HG02642 (cell line): Measurements from ENCODE around the gene NFASC.

Experiments
- ATAC-seq: cut with Tn5 transposase; IDR thresholded peaks from one replicate; pipeline ENCODE4 v1.9.1; 2021; ENCODE audit warnings: mild to moderate bottlenecking; ENCODE audit not compliant: unreplicated experiment, poor library complexity

Gene NFASC

DNA sequence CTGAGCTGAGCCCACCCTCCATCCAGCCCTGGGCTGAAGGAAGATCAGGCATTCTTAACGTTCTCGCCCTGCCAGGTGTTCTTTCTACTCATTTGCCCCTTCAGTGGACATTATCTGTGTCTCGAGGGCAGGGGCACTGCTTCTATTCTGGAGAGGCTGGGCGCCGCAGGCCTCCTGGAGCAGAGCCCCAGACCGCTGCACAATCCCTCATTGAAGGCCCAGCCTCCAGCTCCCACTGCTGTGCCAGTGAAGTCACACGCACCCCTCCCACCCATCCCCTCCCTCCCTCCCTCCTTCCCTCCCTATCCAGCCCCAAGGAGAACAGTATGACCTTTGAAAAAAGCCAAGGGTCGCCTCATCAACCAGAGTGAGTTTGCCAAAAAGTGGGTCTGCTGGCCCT, 76.7 kb downstream of the NFASC start:
- ATAC-seq, result no peak

DNA sequence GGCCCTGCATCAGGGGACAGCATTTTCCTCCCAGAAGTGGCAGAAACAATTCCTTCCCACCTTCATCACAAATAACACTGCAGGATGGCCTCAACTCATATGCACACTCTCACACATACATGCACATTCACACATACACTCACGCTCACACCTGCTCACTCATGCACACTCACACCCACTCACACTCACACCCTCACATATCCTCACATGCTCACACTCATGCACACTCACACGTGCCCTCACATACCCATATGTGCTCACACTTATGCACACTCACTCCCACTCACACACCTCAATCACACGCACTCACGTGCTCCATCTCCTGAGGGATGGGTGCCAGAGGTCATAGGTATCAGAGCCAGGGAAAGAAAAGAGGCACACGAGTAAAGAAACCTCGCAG, 77.1 kb downstream of the NFASC start:
- ATAC-seq, result no peak

DNA sequence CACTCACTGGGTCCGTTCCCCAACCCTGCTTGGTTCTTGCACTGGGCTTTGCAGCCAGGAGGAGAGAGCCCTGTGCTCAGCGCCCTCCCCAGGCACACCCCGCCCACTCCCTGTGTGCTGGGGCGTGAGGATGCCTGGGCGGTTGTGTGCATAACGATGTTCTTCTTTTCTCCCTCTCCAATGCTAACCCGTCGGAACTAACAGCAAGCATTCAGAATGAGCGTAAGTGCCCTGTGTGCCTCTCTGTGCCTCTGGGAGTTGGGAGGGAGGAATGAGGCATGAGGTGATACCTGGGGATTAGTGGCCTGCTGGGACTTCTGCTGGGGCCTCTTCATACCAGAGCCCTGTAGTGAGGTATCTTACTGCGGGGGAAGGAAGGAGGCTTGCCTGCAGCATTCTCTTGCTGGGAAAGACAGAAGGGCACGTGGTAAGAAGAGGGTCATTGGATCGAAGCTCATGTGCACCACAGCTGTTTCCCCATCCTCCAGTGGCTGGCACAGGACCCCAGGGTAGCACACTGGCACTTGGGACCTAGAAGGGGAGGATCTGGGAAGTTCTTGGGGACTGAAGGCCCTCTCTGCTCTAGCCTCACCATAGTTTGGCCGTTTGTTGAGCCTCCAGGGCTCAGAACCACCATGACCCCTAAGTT, 79.8 kb downstream of the NFASC start:
- no peak for ATAC-seq

DNA sequence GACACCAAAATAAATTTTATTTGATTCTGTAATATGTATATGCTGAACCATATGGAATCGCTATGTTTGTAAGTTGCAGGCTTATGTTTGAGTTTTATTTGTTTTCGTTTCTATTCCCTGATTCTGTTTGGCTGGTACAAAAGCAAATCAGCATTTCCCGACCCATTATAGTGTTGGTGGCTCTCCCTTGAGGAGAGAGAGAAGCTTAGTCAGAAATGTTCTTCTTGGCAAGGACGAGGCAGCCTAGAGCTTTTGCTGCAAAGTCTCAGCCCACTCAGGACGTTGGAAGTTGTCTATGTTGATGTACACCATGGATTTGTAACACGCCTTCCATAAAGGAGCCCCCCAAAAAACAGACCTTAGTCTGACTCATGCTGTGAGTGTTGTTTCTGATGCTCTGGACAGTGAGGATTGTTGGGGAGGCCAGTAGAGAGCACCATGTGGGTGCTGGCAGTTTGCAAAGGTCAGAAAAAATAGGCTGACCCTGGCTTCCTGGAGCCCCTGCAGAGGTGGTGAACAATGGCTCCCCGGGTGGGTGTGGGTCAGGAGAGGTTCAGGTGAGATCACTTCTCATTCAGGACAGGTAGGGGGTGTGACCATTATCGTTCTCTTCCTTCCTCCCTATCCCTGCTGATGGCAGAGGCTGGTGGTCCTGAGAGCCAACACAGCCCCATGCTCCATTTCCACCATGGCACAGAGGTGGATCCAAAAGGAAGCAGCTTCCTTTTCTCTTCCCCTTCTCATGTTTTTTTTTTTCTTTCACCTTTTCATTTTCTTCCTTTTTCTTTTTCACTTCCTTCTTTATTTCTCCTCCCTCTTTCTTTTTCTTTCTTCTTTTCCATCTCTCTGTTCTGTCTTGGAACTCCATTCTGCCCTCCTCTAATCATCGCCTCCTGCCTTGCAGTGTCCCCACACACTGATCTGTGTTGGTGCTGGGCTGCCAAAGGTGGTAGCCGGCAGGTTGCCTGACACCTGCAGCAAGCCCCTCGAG, 88.0 kb downstream of the NFASC start:
- ATAC-seq, result no peak

DNA sequence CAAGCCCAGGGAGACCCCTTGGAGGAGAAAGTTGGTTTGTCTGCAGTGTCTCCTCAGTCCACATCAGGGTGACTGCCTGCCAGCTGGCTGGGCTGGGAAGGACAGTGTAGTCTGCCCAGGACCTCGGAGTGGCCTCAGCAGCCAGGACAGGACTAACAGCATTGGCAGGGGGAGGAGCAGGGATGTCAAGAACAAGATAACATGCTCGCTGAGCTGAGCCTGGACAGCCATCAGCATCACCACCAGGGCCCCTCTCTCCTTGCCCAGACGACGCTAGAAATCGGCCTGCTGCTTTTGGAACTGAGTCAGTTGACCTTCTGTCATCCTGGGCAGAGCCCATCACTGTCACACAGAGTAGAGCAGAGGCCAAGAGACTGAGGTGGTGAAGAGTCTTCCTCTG, 88.7 kb downstream of the NFASC start:
- ATAC-seq, result no peak

DNA sequence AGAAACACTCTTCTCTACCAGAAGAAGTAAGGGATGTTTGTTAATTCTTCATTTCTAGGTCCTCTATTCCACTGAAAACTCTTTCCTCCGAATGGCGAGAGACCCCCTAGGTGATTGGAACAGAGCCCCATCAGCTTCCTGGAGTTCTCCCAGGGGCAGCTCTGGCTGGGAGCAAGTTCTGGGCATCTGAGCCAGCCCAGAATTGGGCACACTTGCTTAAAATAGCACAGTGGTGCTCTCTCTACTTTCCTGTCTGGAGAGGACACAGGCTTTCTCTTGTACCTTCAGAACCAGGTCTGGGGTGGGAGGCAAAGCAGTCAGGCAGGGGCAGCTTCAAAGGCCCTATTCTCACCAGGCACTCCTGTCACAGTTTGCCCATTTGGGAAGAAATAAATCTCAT, 89.2 kb downstream of the NFASC start:
- no peak for ATAC-seq

DNA sequence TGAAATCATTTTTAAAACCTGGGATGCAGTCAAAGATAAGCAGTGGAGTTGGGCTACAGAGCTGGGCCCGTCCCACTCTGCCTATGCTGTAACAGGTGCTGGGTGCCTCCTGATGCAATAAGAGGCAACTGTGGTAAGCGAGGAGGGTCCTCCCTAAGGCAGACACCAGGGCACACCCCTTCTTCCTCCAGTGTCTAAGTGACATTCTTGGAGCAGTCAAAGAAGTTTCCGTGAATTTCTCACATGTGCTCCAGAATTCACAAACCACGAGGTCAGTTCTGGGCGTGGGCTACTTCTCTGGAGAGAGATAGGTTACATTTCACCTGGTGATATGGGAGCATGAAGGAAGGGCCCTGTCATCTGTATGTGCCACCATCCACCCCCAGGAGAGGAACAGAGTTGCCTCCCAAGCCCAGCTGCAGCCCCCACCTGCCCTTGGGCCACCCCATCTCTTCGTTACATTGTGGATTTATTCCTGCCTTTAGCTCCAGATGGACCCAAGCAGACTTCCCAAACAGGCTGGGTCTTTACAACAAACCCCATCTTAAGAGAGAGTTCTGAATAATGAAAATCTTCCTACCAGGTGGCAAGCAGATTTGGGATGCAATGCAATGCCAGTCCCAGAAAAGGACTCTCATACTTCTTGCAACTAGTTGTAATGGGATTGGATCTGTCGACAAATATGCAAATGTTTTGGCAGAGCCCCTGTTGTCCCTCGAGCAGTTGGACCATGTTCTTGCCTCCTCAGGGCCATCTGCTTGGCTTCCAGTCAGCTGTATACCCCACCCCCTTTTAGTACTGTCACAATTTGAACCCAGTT, 89.9 kb downstream of the NFASC start:
- ATAC-seq, result no peak

DNA sequence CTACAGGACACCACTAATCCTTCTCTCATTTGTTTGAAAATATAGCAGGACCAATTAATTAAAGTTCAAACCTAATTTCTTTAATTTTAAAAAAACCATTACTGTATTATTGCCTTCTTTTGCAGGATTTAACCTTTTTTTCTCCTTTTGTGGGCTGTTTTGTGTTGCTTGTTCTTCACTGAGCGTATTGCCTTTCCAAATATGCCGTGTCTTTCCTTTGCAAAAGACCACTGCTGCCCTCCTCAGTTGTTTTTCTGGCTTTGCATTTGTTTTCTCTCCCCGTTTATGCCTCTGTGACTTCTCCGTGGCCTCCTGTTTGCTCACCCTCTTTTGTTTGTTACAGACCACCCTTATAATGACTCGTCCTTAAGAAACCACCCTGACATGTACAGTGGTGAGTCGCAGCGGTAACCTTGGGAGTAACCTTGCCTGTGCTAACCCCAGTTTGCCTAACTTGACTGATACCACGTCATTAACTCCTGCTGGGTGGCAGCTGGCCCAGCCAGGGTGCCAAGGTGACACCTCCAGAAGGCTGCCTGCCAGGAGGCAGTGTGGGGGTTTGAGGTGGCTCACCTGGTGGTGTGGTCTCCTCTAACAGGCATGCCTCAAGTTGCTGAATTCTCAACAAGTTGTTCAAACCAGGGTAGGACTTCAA, 91.2 kb downstream of the NFASC start:
- ATAC-seq, result no peak

DNA sequence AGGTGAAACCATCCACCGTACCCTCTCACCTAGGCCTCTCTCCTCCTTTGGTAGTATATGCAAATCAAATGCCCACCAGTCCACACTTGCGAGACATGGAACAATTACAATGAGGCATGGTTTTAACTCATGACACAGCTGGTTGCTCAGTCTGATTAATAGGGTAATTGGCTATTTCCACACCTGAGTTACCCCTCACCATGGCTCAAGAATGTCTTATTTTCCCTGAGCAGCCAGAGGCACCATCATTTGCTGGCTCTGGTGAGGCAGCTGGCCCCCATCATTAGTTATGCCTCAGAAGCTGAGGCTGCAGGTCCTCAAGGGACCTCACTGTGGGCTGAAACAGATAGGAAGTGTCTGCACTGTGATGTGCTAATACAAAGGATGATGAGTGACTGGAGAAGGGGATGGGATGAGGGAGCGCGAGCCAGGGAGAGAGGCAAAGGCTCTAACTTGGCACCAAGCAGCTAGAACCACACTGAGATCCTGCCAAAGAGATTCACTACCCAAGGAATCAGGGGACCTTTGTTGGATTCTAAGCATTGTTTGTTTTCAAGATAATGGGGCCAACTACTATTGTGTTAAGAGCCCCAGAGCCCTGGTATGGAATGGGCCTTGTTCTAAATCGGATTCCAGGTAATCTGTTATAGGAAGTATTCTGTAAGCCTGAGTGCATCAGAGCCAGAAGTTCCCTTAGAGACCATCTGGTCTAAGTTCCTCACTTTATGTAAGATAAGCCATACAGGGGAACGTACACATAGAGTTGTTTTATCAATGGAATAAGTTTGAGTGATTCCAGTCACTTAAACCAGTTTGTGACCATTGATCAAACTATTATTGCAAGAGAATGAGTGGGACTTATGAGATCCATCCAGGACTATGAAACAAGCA, 92.3 kb downstream of the NFASC start:
- ATAC-seq, result no peak

DNA sequence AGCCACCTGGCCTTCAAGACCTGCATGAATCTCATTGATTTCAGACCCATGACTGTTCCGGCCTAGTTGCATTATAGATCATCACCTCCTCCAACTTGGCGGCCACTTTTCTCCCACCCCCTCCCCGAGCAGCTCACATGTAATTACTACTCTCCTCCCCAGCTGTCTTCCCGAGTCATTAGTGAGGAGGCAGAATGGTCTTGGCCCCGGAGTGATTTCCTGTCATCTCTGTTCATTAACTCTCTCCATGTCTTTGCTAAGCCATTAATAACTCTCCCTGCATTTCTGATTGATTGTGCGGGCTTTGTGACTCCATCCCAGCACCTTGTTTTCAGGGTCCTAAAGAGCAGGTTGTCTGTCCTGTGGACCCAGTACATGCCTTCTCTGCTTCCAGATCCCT, 96.8 kb downstream of the NFASC start:
- ATAC-seq, result no peak

DNA sequence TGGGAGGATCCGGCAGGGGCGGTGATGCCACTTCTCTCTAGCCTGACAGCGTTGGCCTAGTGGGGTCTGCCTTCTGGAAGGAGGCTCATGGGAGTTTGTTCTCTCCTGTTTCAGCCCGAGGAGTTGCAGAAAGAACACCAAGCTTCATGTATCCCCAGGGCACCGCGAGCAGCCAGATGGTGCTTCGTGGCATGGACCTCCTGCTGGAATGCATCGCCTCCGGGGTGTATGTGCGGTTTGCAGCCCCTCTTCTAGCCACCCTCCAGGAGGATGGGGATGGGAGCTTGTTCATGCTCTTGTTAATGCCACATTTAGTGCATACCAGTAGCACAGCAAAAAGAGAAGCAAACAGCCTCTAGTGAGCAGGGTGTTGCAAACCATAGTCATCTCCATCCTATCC, 97.5 kb downstream of the NFASC start:
- ATAC-seq, result no peak

DNA sequence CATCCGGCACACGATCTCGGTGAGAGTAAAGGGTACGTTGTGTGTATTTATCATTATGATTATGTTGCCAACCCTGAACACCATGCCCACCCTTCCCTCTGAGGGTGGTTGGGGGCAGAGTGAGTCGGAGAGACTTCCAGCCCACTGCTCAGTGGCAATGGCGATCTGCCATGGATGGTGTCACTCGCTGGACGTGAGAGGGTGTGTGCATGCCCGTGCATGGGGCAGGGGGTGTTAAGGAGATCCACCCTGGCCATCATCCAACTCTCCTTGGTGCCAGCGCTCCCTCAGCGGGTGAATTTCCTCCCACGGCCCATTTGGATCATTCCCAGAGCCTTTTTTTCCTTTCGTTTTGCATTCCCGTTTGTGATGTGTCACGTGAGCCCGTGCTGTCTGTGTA, 98.3 kb downstream of the NFASC start:
- no peak for ATAC-seq

DNA sequence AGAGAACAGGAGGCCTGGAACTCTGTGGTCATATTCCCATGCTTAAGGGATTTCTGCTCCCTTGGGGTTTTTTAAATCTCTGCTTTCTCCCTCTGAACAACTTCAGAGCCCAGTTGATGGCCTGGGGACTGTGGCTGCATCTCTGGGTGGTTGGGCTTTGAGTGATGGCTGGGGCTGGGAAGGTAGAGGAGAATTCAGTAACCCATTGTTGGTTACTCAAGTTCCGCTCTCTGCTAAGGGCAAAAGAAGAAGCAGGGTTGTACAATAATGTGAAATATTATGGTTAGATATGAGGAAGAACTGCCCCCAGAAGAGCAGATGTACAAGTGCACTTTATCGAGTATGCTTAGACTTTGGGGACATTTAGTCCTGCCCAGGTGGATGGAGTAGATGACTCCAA, 100.3 kb downstream of the NFASC start:
- no peak for ATAC-seq

DNA sequence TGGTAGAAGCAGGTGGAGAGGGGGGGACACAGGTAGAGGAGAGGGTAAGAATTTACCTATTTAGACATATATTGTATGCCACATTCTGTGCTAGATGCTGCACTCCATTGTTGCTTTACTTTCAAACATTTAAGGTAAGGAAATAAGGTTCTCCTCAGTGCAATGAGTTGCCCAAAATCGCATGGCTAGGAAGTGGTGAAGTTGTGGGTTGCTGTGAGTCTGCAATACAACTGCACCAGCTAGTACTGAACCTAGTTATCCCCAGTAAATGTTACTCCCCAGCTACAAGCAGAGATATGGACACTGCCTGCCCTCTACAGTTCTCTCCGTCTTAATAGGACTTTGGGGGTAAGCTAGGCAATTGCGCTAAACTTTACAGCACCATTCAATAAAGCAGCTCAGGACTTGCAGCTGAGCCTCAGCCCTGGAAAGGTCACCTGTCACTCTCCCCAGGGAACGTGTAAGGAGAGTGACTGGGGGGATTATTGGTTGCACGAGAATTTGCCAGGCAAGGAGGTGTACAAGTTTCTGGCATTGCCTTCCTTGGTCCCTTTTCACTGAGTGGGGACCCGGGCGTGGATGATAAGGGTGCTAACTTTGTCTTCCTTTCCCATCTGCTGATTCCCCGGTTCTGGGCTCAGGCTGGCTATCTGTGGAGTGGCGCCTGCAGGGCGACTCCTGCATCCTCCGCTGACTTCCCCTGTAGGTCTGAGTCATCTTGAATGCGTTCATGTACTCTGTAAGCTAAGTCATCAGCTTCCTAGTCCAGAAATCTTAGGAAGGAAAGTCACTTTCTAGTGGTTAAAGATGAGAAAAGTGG, 101.1 kb downstream of the NFASC start:
- no peak for ATAC-seq

DNA sequence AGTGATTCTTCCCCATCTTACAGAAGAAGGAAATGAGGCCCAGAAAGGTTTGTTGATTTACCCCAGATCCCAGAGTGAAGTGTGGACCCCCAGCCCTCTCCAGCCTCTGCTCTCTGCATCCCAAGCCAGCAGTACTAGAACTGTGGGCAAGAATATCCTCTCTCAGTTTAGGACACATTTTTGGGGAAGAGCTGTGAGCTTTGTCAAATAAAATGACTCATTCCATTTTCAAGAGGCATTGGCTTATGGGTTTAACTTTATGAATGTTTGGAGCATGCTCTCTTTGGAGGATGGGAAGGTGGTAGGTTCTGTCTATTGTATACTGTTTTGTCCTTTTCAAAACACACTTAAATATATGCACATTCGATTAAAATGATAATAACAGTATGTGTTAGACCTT, 101.8 kb downstream of the NFASC start:
- ATAC-seq, result no peak

DNA sequence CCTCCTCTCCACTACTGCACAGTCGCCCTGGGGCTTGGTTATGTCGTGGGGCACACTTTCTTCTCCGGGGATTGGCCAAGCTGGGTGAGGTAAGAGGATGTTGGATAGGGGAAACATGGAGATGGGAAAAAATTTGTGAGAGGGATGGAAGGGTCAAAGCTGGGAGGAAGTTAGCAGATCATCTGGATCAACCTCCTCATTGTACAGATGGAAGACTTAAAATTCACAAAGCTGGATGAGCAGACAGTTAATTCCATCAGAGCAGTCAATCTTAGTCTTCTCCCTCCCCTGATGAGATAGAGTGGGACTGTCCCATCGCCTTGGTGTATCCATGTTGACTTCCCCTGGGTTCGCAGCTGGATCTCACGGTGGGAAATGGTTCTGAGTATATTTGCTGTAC, 102.8 kb downstream of the NFASC start:
- ATAC-seq, result no peak

DNA sequence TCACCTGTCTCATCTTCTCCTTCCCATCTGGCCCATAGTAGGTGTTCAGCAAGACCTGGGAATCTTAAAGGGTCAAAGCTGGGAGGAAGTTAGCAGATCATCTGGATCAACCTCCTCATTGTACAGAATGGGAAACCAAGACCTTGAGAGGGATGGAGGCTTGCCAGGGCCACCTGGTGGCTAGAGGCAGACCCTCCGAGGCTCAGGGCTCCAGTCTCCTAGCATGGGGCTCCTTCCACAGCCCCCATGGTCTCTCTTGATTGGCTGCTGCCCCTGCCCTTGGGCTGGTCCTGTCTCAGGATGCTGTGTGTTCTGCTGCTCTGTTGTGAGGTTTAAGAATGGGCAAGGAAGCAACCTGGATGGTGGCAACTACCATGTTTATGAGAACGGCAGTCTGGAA, 103.7 kb downstream of the NFASC start:
- no peak for ATAC-seq

DNA sequence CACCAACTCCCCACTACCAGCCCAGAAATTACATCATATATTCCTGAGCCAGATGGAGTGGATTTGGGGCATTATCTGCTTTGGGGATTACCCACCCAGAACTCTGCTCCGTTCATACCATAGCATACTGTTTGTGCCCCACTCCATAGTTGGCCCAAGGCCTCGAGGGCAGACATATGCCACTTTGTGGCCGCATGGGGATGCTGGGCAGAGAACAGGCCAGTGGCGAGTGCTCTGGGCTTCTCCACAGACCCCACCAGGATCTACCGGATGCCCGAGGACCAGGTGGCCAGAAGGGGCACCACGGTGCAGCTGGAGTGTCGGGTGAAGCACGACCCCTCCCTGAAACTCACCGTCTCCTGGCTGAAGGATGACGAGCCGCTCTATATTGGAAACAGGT, 104.4 kb downstream of the NFASC start:
- ATAC-seq, result no peak
